ENCODE data around the gene TMEM94.
"Not testable (repeated sequence)": the region's sequence is repeated elsewhere in the genome, so short reads cannot be mapped to it uniquely, and the experiment has no call there.

Gene TMEM94

DNA sequence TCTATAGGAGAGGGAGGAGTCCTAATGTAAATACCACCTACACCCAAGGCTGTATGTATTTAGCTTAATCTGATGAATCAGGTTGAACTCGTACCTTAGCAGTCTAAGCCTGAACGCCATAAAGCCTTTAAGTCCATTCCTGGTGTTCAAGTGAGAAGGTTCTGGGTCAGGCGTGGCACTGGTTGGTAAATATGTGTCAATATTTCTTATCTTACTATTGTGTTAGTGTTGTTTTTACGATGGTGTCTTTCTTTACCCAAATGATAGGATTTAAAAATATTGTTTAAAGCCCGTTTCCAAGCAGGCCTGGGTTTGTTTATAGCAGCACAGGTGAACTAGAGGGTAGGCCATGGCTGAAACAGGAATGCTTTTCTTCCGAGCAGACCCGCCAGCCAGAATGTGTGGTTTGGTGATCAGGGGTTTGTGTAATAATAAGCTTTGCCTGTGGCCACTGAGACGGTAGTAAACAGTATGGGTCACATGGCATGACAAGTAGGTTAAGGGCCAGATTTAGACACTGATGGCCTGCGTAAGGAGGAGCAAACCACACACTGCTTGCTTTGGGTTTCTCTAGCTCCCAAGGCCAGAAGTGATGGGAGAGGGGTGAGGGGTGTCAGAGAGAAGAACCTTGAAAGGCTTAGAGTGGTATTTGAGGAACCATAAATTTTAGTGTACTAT is 3.3 kb downstream of the TMEM94 start:
- peaks cover 28% of the 10 kb centered on the region for H3K4me1 Mint-ChIP-seq
- no peak overlapping the region for H3K4me3 Mint-ChIP-seq
- H3K36me3 Mint-ChIP-seq (ENCODE audit: low read depth): peaks cover 1% of the 10 kb centered on the region
- no peaks in the 10 kb centered on the region for H3K27me3 Mint-ChIP-seq
- H3K9me3 Mint-ChIP-seq: no peaks in the 10 kb centered on the region
- no peak overlapping the region for H3K27ac Mint-ChIP-seq
- ATAC-seq (no peak), DNase-seq (no peak)

DNA sequence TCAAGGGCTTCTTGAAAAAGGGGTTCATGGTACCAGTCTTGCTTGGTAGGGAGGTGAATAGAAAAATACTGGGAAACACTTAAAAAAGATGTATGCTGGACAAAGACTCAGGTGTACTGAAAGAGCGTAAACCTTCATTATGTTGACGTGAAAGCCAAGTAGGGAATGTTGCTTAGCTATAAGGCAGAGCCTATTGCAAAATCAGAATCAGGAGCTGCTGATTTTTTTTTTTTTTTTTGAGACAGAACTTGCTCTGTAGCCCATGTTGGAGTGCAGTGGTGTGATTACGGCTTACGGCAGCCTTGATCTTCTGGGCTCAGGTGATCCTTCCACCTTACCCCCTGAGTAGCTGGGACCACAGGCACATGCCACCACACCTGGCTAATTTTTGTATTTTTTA is 3.9 kb downstream of the TMEM94 start:
- Mint-ChIP-seq H3K4me3 (no peak overlapping the region), H3K4me1 (peaks cover 28% of the 10 kb centered on the region), H3K27ac (no peak overlapping the region), H3K36me3 (ENCODE audit: low read depth) (peaks cover 1% of the 10 kb centered on the region), H3K27me3 (no peaks in the 10 kb centered on the region), H3K9me3 (no peaks in the 10 kb centered on the region)
- ATAC-seq: no peak
- DNase-seq: no peak

DNA sequence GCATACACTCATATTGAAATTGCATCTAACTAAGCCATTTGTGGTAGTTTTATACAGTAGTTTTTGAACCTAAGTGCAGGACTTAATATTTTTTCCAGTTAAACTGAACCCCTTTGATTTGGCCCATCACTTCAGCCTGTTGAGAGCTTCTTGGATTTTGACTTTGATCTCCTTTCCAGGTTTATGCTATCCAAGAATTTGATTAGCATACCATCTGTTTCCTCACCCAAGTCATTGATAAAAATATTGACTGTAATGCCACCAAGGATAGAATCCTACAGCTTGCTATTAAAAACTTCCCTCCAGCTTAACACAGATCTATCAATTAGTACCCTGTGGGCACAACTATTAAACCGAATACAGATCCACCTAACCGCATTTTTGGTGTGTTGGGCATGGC is 7.2 kb downstream of the TMEM94 start:
- Mint-ChIP-seq H3K36me3 (ENCODE audit: low read depth) (no peaks in the 10 kb centered on the region), H3K4me1 (peaks cover 8% of the 10 kb centered on the region), H3K27me3 (no peaks in the 10 kb centered on the region), H3K27ac (no peak overlapping the region), H3K9me3 (no peaks in the 10 kb centered on the region), H3K4me3 (no peak overlapping the region)
- DNase-seq (no peak), ATAC-seq (no peak)

DNA sequence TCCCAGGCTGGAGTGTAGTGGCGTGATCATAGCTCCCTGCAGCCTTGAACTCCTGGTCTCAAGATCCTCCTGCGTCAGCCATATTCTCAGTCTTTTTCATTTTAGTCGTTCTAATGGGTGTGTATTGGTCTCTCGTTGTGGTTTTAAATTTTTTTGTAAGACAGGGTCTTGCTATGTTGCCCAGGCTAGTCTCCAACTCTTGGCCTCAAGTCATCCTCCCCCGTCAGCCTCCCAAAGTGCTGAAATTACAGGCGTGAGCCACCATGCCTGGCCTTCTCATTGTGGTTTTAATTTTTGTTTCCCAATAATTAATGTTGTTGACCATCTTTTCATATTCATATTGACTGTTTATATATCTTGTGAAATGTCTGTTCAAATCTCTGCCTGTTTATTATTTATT is 8.6 kb downstream of the TMEM94 start:
- Mint-ChIP-seq H3K4me3 (no peak overlapping the region), H3K27ac (no peak overlapping the region), H3K9me3 (no peaks in the 10 kb centered on the region), H3K4me1 (peaks cover 2% of the 10 kb centered on the region), H3K36me3 (ENCODE audit: low read depth) (no peaks in the 10 kb centered on the region), H3K27me3 (no peaks in the 10 kb centered on the region)
- ATAC-seq (no peak), DNase-seq (no peak)

DNA sequence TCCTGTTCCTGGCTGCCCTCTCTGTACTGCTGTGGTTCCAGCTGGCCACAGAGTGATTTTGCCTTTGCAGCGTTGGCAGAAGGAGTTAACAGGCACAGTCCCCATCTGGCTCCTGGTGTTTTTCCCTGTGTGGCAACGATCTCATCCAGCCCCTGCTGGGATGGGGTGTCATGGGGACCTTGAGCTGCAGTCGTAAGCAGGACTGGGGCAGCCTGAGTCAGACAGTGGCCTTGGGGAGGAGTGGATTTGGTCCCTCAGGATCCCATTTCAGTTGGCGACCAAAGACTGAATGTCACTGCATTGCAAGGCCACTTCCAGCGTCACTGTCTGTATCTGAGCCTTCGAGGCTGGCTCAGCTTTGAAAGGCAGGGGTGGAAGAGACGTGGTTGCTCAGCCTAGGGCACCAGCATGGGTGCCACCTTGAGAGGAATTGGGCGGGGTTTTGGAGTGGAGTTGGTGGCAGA is 11.9 kb downstream of the TMEM94 start:
- ATAC-seq (no peak), DNase-seq (no peak)
- H3K36me3 Mint-ChIP-seq (ENCODE audit: low read depth): peaks cover 8% of the 10 kb centered on the region
- H3K4me3 Mint-ChIP-seq: no peak overlapping the region
- peaks cover 1% of the 10 kb centered on the region for H3K4me1 Mint-ChIP-seq
- H3K27ac Mint-ChIP-seq: no peak overlapping the region
- no peaks in the 10 kb centered on the region for H3K27me3 Mint-ChIP-seq
- H3K9me3 Mint-ChIP-seq: no peaks in the 10 kb centered on the region

DNA sequence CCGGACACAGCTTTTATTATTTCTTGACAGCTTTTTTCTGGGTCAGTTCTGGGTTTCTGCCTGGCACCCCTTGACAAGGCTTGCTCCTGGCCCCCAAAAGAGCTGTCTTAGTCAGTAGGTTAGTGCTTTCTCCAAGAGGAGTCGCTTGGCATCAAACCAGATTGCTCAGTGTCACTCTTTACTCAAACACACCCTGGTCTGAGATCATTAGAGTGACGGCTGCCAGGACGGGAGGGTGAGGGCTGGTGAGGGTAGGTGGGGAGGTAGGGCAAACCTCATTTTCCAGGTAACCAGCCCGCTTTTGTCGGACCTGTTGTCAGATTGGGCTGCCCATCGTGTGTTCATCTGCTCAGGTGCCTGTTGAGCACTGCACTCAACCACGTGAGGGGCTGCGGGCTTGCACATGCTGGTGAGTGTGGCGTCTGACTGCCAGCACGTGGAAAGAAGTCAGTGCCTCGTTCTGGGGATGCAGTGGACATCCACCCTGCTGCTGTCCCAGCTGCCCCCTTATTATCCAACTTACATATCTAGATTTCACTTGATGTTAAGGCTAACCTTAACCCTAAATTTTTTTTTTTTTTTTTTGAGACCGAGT is 12.4 kb downstream of the TMEM94 start:
- peaks cover 8% of the 10 kb centered on the region for H3K36me3 Mint-ChIP-seq (ENCODE audit: low read depth)
- ATAC-seq: no peak
- no peaks in the 10 kb centered on the region for H3K27me3 Mint-ChIP-seq

DNA sequence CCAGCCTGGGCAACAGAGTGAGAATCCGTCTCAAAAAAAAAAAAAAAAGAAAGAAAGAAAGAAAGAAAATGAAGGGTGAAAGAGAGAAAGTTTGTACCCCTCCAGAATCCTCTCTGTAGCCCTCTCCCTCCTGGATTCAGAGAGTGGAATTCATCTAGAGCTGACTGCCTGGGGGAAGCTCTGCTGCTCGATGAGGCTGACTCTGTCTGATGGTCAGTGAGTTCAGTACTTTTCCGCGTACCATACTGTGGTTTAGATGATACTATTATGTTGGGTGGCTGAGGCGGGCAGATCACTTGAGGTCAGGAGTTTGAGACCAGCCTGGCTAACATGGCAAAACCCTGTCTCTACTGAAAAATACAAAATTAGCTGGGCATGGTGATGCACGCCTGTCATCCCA is 14.8 kb downstream of the TMEM94 start:
- H3K36me3 Mint-ChIP-seq (ENCODE audit: low read depth): peaks cover 8% of the 10 kb centered on the region
- no peak overlapping the region for H3K4me3 Mint-ChIP-seq
- no peaks in the 10 kb centered on the region for H3K4me1 Mint-ChIP-seq
- no peak for ATAC-seq
- DNase-seq: no peak
- H3K27me3 Mint-ChIP-seq: no peaks in the 10 kb centered on the region
- no peak overlapping the region for H3K27ac Mint-ChIP-seq
- H3K9me3 Mint-ChIP-seq: no peaks in the 10 kb centered on the region

More for the DNA sequence above, 12.4 kb downstream of the TMEM94 start:
- no peak for DNase-seq
- Mint-ChIP-seq H3K27ac (no peak overlapping the region), H3K9me3 (no peaks in the 10 kb centered on the region), H3K4me1 (no peaks in the 10 kb centered on the region), H3K4me3 (no peak overlapping the region)

DNA sequence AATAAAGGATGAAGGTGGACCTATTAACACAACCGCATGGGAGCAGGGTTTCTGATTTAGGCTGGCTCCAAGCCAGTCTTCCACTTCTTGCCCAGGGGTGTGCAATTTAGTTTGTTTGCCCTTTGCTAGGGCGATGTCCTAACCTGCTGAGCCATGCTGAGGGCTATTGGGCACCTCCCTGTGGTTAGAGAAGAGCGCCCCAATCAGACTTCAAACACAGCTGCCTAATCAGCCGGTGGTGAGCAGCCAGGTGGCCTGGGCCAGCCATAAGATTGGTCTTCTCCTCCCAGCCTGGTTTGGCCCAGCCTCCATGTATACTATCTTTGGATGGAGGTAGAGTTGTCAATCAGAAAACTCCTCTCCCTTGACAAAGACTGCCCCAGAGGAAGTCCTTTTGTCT is 15.7 kb downstream of the TMEM94 start:
- ATAC-seq: no peak
- Mint-ChIP-seq H3K27me3 (no peaks in the 10 kb centered on the region), H3K4me1 (no peaks in the 10 kb centered on the region), H3K4me3 (no peak overlapping the region), H3K9me3 (no peaks in the 10 kb centered on the region), H3K27ac (no peak overlapping the region), H3K36me3 (ENCODE audit: low read depth) (peaks cover 10% of the 10 kb centered on the region)
- DNase-seq: no peak

DNA sequence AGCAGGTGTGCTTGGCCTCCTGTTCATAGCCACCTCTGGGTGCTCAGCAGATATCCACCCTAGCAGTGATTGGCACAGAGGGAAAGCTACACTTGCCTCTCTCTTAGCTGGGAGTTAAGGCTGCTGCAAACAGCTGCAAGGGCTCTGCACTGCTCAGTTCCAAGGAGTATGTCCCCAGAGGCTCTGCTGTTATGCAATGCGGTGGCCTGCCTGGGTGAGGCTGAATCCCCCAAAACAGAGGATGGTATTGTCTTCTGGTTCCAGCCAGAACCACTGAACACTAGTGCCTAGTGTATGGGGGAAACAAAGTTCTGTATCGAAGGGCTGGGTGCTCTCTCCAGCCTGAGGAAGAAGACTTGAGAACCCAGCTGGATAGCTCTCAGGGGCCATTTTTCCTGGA is 16.8 kb downstream of the TMEM94 start:
- H3K4me1 Mint-ChIP-seq: no peaks in the 10 kb centered on the region
- H3K27ac Mint-ChIP-seq: no peak overlapping the region
- H3K27me3 Mint-ChIP-seq: no peaks in the 10 kb centered on the region
- H3K4me3 Mint-ChIP-seq: no peak overlapping the region
- ATAC-seq (no peak), DNase-seq (no peak)
- H3K36me3 Mint-ChIP-seq (ENCODE audit: low read depth): peaks cover 10% of the 10 kb centered on the region
- H3K9me3 Mint-ChIP-seq: no peaks in the 10 kb centered on the region

DNA sequence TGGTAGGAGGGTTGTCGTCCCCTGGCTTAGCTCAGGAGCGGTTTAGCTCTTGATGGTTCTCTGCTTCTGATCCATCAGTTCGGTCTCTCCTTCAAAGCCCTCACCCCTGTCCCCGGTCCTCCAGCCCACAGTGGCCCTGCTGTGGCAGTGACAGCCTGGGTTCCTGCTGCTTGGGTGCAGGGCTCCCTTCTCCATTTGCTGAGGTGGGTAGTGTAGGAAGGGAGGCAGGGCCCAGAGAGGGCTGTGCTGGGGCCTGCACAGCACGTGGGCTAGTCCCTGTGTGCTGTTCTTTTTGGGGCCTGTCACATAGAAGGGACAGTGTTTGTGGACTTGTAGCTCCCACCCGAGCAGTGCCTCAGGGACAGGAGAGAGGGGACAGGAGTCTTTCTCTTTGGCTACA is 18.3 kb downstream of the TMEM94 start:
- H3K36me3 Mint-ChIP-seq (ENCODE audit: low read depth): peaks cover 10% of the 10 kb centered on the region
- no peaks in the 10 kb centered on the region for H3K4me1 Mint-ChIP-seq
- no peaks in the 10 kb centered on the region for H3K27me3 Mint-ChIP-seq
- no peaks in the 10 kb centered on the region for H3K9me3 Mint-ChIP-seq
- DNase-seq (no peak), ATAC-seq (no peak)
- H3K4me3 Mint-ChIP-seq: no peak overlapping the region
- no peak overlapping the region for H3K27ac Mint-ChIP-seq

DNA sequence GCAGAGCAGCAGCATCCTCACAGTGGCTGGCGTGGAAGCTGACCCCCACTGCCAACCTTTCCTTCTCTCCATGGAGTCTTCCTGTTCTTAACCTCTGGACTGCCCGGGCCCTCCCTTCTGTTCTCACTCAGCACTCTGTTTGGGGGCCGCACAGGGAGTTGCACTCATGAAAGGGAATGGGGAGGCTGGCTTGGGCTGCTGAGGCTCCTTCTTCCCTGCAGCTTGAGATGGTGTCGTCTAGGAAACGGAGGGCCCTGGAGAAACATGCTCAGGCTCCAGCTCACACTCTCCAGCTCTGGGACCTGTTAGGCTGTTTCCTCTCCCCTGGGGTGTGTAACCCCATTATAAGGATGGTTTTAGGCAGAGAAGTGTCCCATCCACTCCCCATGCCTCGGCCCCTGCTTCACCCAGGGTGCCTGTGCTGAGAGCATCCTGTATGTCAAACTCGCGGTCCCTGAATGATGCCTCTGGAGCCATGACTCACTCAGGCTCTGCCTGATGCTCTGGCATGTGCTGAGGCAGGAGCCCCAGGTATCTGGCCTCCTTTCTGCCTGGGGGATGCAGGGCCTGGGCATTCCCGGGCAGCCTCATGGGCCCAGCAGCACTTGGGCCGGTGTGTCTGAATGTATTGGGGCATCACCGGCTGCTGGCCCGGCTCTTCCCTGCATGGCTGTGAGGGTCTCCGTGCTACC is 18.9 kb downstream of the TMEM94 start:
- Mint-ChIP-seq H3K36me3 (ENCODE audit: low read depth) (peaks cover 10% of the 10 kb centered on the region), H3K27ac (no peak overlapping the region)
- no peak for DNase-seq

DNA sequence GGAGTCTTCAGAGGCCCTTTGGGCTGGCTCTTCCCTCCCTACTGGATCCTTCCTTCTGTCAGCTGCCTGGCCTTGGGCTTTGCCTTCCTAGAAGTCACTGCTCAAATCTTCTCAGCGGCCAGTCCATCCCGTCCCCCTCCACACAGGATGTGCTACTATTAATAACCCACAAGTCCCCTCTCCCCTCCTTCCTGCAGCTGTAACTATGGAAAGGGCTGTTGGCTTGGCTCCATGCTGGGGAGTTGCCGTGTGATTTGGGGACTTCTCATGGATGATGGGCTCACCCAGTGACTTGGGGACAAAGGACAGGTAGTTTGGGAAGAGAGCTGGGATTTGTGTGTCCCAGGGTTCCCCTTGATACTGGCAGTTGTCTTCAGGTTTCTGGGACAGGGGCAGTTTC is 19.4 kb downstream of the TMEM94 start:
- no peaks in the 10 kb centered on the region for H3K4me1 Mint-ChIP-seq
- H3K9me3 Mint-ChIP-seq: no peaks in the 10 kb centered on the region
- DNase-seq: no peak
- no peak for ATAC-seq
- peaks cover 10% of the 10 kb centered on the region for H3K36me3 Mint-ChIP-seq (ENCODE audit: low read depth)
- H3K27ac Mint-ChIP-seq: no peak overlapping the region
- H3K27me3 Mint-ChIP-seq: no peaks in the 10 kb centered on the region
- H3K4me3 Mint-ChIP-seq: no peak overlapping the region

More for the DNA sequence above, 18.9 kb downstream of the TMEM94 start:
- no peak for ATAC-seq
- Mint-ChIP-seq H3K27me3 (no peaks in the 10 kb centered on the region), H3K4me3 (no peak overlapping the region), H3K9me3 (no peaks in the 10 kb centered on the region), H3K4me1 (no peaks in the 10 kb centered on the region)

DNA sequence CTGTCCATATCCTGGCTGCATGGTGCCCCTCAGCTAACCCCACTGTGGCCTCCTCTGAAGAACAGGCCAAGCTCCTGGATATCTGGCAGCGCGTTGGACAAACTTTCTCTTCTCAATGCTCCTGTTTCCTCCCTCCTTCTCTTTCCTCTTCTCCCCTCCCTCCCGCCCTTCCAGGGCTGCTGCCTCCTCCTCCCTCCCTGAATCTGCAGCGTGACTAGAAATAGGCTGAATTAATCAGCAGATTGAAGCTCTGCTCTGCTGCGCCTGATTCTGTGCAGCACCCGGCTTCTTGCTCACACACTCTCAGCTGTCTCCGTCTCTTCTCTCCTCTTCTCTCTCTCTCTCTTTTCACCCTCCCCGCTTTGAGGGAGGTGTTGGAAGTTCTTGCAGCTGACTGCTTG is 19.8 kb downstream of the TMEM94 start:
- Mint-ChIP-seq H3K27ac (no peak overlapping the region), H3K4me1 (no peaks in the 10 kb centered on the region), H3K36me3 (ENCODE audit: low read depth) (peaks cover 10% of the 10 kb centered on the region), H3K4me3 (no peak overlapping the region), H3K9me3 (no peaks in the 10 kb centered on the region), H3K27me3 (no peaks in the 10 kb centered on the region)
- ATAC-seq (no peak), DNase-seq (no peak)

DNA sequence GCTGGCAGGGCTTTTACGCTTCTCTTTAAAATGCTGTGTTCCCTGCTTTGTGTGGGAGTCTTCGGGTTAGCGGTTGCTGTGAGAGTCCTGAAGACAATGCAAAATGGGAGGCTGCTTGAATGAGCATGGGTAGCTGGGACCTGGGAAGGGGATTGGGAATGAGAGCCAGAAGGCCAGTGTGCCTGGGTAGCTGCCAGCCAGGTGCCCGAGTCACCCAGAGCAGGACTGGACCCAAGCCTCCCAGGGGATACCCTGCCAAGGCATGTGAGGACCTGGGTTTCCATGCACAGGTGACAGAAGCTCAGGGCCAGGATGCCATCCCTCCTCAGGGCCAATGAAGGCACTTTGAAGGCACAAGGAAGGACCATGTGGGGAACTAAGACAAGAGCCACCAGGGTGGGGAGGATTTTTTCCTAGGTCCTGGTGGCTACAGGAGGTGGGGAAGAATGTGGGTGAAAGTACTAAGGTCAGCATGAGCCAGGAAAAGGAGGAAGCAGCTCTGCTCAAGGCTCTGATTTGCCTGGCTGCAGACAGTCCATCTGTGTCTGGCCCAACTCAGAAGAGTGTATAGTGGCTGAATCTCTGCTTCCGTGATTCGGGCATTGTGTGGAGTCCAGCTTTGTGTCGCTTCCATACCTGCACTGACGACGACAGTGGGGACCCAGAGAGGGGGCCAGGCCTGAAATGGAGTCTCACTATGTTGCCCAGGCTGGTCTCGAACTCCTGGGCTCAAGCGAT is 20.5 kb downstream of the TMEM94 start:
- no peaks in the 10 kb centered on the region for H3K4me1 Mint-ChIP-seq
- no peak overlapping the region for H3K4me3 Mint-ChIP-seq
- peaks cover 10% of the 10 kb centered on the region for H3K36me3 Mint-ChIP-seq (ENCODE audit: low read depth)
- H3K27ac Mint-ChIP-seq: no peak overlapping the region
- no peaks in the 10 kb centered on the region for H3K27me3 Mint-ChIP-seq
- DNase-seq (no peak), ATAC-seq (no peak)
- no peaks in the 10 kb centered on the region for H3K9me3 Mint-ChIP-seq

DNA sequence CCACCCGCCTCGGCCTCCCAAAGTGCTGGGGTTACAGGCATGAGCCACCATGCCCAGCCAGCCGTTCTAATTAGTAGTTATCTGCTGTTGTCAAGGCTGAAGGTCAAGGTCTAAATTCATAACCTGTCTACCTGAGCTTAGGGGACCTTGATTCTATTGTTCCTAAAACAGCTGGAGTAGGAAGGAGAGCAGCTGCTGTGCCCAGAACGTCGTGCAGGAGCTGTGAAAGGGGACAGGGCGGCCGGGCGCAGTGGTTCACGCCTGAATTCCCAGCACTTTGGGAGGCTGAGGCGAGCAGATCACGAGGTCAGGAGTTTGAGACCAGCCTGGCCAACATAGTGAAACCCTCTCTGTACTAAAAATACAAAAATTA is 21.0 kb downstream of the TMEM94 start:
- H3K9me3 Mint-ChIP-seq; DNase-seq; H3K4me3 Mint-ChIP-seq; H3K27me3 Mint-ChIP-seq; H3K4me1 Mint-ChIP-seq; ATAC-seq; H3K36me3 Mint-ChIP-seq (ENCODE audit: low read depth); H3K27ac Mint-ChIP-seq: not testable (repeated sequence)
